Suprapubic skin (tissue), 4 donors: ENCODE measurements around the gene CCT6B. TPM values are rescaled to one million over a fixed set of nuclear protein-coding genes. Genes with fewer than 3 reads are reported as not detected.

Source experiments
- DNase-seq, 2 donors: peaks; one replicate each; pipeline ENCODE4 v3.0.0-alpha.2; 2019; ENCODE audit warnings: low spot score in 2 of 2
- H3K27ac ChIP-seq: fragments of 200-600 bp; sonication (generic); one replicate; pipeline ENCODE4 v1.5.1; 2019
- H3K27me3 ChIP-seq: fragments of 200-600 bp; sonication (generic); one replicate; pipeline ENCODE4 v1.5.1; 2019
- H3K36me3 ChIP-seq: fragments of 200-600 bp; sonication (generic); one replicate; pipeline ENCODE4 v1.5.1; 2019
- H3K4me1 ChIP-seq: fragments of 200-600 bp; sonication (generic); one replicate; pipeline ENCODE4 v1.5.1; 2019
- H3K4me3 ChIP-seq: fragments of 200-600 bp; sonication (generic); one replicate; pipeline ENCODE4 v1.5.1; 2019; ENCODE audit warnings: mild to moderate bottlenecking
- H3K9me3 ChIP-seq: fragments of 200-600 bp; sonication (generic); one replicate; pipeline ENCODE4 v1.5.1; 2019
- CTCF ChIP-seq, 2 donors: fragments of 200-600 bp in 1 of 2; fragments of 450-650 bp in 1 of 2; sonication (generic) in 1 of 2; IDR thresholded peaks; one replicate each; pipeline ENCODE4 v1.5.1; 2016 to 2019; ENCODE audit warnings: antibody characterized with exemption in 2 of 2, mild to moderate bottlenecking in 1 of 2, moderate library complexity in 1 of 2
- EP300 ChIP-seq: sonication (generic); formaldehyde crosslinking; IDR thresholded peaks from one replicate; pipeline ENCODE4 v1.6.1; 2017; ENCODE audit warnings: antibody characterized with exemption
- POLR2A ChIP-seq, 2 donors: fragments of 450-650 bp; IDR thresholded peaks; one replicate each; pipeline ENCODE4 v1.6.1; 2017; ENCODE audit warnings: antibody characterized with exemption in 2 of 2, mild to moderate bottlenecking in 2 of 2, moderate library complexity in 2 of 2
- POLR2AphosphoS5 ChIP-seq, 3 donors: sonication (generic); formaldehyde crosslinking; IDR thresholded peaks; one replicate each; pipeline ENCODE4 v1.6.1; 2017; ENCODE audit warnings: antibody characterized with exemption in 3 of 3
- WGBS: methylation state at CpG from one replicate; pipeline ENCODE4 v1.1.5; 2018; 5-methylcytosine and 5-hydroxymethylcytosine counted together
- total RNA-seq, 4 donors: library from RNA; depleted of rRNA; stranded (reverse); fragments of >200 nt; gene quantifications; one replicate each; pipeline ENCODE4 v1.1.0, GENCODE V29; 2016

CCT6B gene
- total RNA-seq, 4 donors from 2014 or later: 0.49 to 3.3 (median 1.5) TPM

- Histone ChIP-seq H3K36me3 (no peaks in the 10 kb centered on the region), H3K27ac (no peak overlapping the region), H3K4me1 (no peaks in the 10 kb centered on the region), H3K27me3 (no peaks in the 10 kb centered on the region), H3K9me3 (no peaks in the 10 kb centered on the region), H3K4me3 (no peak overlapping the region)
- TF ChIP-seq CTCF (IDR thresholded peaks at IDR 0.05) (no peak), EP300 (no peak), POLR2AphosphoS5 (IDR thresholded peaks at IDR 0.05) (no peak), POLR2A (IDR thresholded peaks at IDR 0.05) (no peak)
- no peak for DNase-seq
Measured at GRCh38 chr17:34930283-34930682, 31.0 kb downstream of the CCT6B start.

- WGBS: 98% methylated on average over 3 of the region's 3 CpGs
- no peak for DNase-seq
- H3K36me3 ChIP-seq: no peaks in the 10 kb centered on the region
- H3K27me3 ChIP-seq: no peaks in the 10 kb centered on the region
- H3K27ac ChIP-seq: no peak overlapping the region
- H3K4me3 ChIP-seq: no peak overlapping the region
- no peaks in the 10 kb centered on the region for H3K9me3 ChIP-seq
- TF ChIP-seq POLR2A (IDR thresholded peaks at IDR 0.05) (no peak), CTCF (IDR thresholded peaks at IDR 0.05) (no peak), EP300 (no peak), POLR2AphosphoS5 (IDR thresholded peaks at IDR 0.05) (no peak)
- H3K4me1 ChIP-seq: no peaks in the 10 kb centered on the region
Measured at GRCh38 chr17:34926661-34927060, 34.6 kb downstream of the CCT6B start.

GRCh38 chr17:34920676-34921075, 40.6 kb downstream of the CCT6B start:
- Histone ChIP-seq H3K36me3 (no peaks in the 10 kb centered on the region), H3K27ac (no peak overlapping the region), H3K9me3 (no peaks in the 10 kb centered on the region), H3K4me3 (no peak overlapping the region), H3K4me1 (no peaks in the 10 kb centered on the region), H3K27me3 (no peaks in the 10 kb centered on the region)
- no peak for TF ChIP-seq CTCF (IDR thresholded peaks at IDR 0.05)
- TF ChIP-seq POLR2AphosphoS5 (IDR thresholded peaks at IDR 0.05): no peak
- no peak for TF ChIP-seq EP300
- TF ChIP-seq POLR2A (IDR thresholded peaks at IDR 0.05): no peak
- WGBS: 89% methylated on average over 4 of the region's 4 CpGs
- DNase-seq: no peak

GRCh38 chr17:34917381-34917780, 43.9 kb downstream of the CCT6B start:
- no peak for TF ChIP-seq CTCF (IDR thresholded peaks at IDR 0.05)
- TF ChIP-seq POLR2A (IDR thresholded peaks at IDR 0.05): no peak
- no peak for TF ChIP-seq POLR2AphosphoS5 (IDR thresholded peaks at IDR 0.05)
- no peak for TF ChIP-seq EP300
- Histone ChIP-seq H3K4me1 (no peaks in the 10 kb centered on the region), H3K36me3 (no peaks in the 10 kb centered on the region), H3K9me3 (no peaks in the 10 kb centered on the region), H3K27ac (no peak overlapping the region), H3K27me3 (no peaks in the 10 kb centered on the region), H3K4me3 (no peak overlapping the region)
- no peak for DNase-seq
- 56% methylated on average over 1 of the region's 1 CpG for WGBS

- Histone ChIP-seq H3K27me3 (no peaks in the 10 kb centered on the region), H3K36me3 (no peaks in the 10 kb centered on the region), H3K4me3 (no peak overlapping the region), H3K9me3 (no peaks in the 10 kb centered on the region), H3K4me1 (no peaks in the 10 kb centered on the region), H3K27ac (no peak overlapping the region)
- TF ChIP-seq CTCF (IDR thresholded peaks at IDR 0.05): no peak
- TF ChIP-seq POLR2A (IDR thresholded peaks at IDR 0.05): no peak
- no peak for TF ChIP-seq EP300
- no peak for TF ChIP-seq POLR2AphosphoS5 (IDR thresholded peaks at IDR 0.05)
- no peak for DNase-seq
- 72% methylated on average over 2 of the region's 2 CpGs for WGBS
Measured at GRCh38 chr17:34916120-34916519, 45.1 kb downstream of the CCT6B start.
